OCI-LY7 (cell line): Measurements from ENCODE around the gene COX19. TPM values are rescaled to one million over a fixed set of nuclear protein-coding genes. Genes with fewer than 3 reads are reported as not detected.

Experiments used
- BruUV-seq: library from RNA; stranded (reverse); fragments of 400-500 nt; replicated peaks from 2 replicates; lab custom pipeline; 2021; lab: Mats Ljungman, UMichigan
- CTCF ChIA-PET: fragments of 300-600 bp; sonication (Branson Sonifier 250); formaldehyde crosslinking; loops from one replicate; lab custom pipeline; 2022; ENCODE audit warnings: antibody characterized with exemption; ENCODE audit not compliant: unreplicated experiment; lab: Charles Lee
- POLR2A ChIA-PET: fragments of 300-600 bp; sonication (Branson Sonifier 250); formaldehyde crosslinking; loops from one replicate; lab custom pipeline; 2022; ENCODE audit warnings: antibody characterized with exemption; lab: Charles Lee
- DNase-seq: peaks from one replicate; pipeline ENCODE4 v3.0.0-alpha.2; 2015; ENCODE audit warnings: low spot score
- H2AFZ ChIP-seq: fragments of 200-600 bp; sonication (generic), shearing (Covaris generic); 2 replicates; pipeline ENCODE4 v1.6.1; 2014; ENCODE audit warnings: mild to moderate bottlenecking, antibody characterized with exemption, low read length, moderate library complexity
- H3K27ac ChIP-seq: fragments of 200-600 bp; sonication (generic); 2 replicates; pipeline ENCODE4 v1.5.1; 2014; ENCODE audit warnings: mixed run types, low read depth, mild to moderate bottlenecking, moderate library complexity, low read length, inconsistent platforms; ENCODE audit not compliant: poor library complexity, severe bottlenecking
- H3K36me3 ChIP-seq: fragments of 200-600 bp; sonication (generic); 2 replicates; pipeline ENCODE4 v1.6.1; 2014; ENCODE audit warnings: mild to moderate bottlenecking, antibody characterized with exemption, low read length, moderate library complexity, mixed read lengths; ENCODE audit not compliant: insufficient read depth
- H3K4me1 ChIP-seq: fragments of 200-600 bp; sonication (generic); 2 replicates; pipeline ENCODE4 v1.5.1; 2014; ENCODE audit warnings: mild to moderate bottlenecking, low read length; ENCODE audit not compliant: insufficient read depth, poor library complexity, severe bottlenecking
- H3K4me2 ChIP-seq: fragments of 200-600 bp; sonication (generic); 2 replicates; pipeline ENCODE4 v1.6.1; 2014; ENCODE audit warnings: mild to moderate bottlenecking, low read length
- H3K4me3 ChIP-seq: fragments of 200-600 bp; sonication (generic); 2 replicates; pipeline ENCODE4 v1.5.1; 2014; ENCODE audit warnings: mild to moderate bottlenecking, low read depth, low read length; ENCODE audit not compliant: poor library complexity, severe bottlenecking
- H3K79me2 ChIP-seq: fragments of 200-600 bp; sonication (generic); 2 replicates; pipeline ENCODE4 v1.6.1; 2016; ENCODE audit warnings: low read depth, mild to moderate bottlenecking, low read length, moderate library complexity, mixed read lengths; ENCODE audit not compliant: insufficient read depth
- H3K9me2 ChIP-seq: fragments of 200-600 bp; sonication (generic); 2 replicates; pipeline ENCODE4 v1.6.1; 2016; ENCODE audit warnings: mild to moderate bottlenecking, low read length, mixed read lengths; ENCODE audit not compliant: insufficient read depth
- H3K9me3 ChIP-seq: fragments of 200-600 bp; sonication (generic); 2 replicates; pipeline ENCODE4 v1.6.1; 2014; ENCODE audit warnings: mild to moderate bottlenecking, mixed run types, low read length, mixed read lengths
- H4K20me1 ChIP-seq: fragments of 200-600 bp; sonication (generic); 2 replicates; pipeline ENCODE4 v1.6.1; 2014; ENCODE audit warnings: mild to moderate bottlenecking, antibody characterized with exemption, low read length, moderate library complexity, mixed read lengths; ENCODE audit not compliant: insufficient read depth
- CTCF ChIP-seq: fragments of 200-600 bp; sonication (generic); conservative IDR thresholded peaks from 2 replicates; pipeline ENCODE4 v1.5.1; 2014; ENCODE audit warnings: mild to moderate bottlenecking, antibody characterized with exemption, low read length, moderate library complexity, mixed read lengths
- EZH2phosphoT487 ChIP-seq: fragments of 200-600 bp; sonication (generic); IDR thresholded peaks from 2 replicates; pipeline ENCODE4 v1.6.1; 2018; ENCODE audit warnings: low read depth, borderline replicate concordance, mild to moderate bottlenecking, mixed run types, antibody characterized with exemption, low read length, moderate library complexity, mixed read lengths
- intact Hi-C: fragments of 100-400 bp; cut with micrococcal nuclease; formaldehyde crosslinking; loops from one replicate; pipeline ENCODE4 v1.10.0; 2022; ENCODE audit not compliant: unreplicated experiment
- microRNA-seq: library from miRNA; unstranded; fragments of <30 nt; microRNA quantifications from one replicate; pipeline ENCODE4 v1.2.0, GENCODE V29; 2022; ENCODE audit warnings: borderline replicate concordance
- small RNA-seq: library from RNA; depleted of rRNA; stranded (forward); fragments of <200 nt; gene quantifications from one replicate; pipeline ENCODE3, GENCODE V24; 2014
- total RNA-seq, 2 experiments: library from RNA; depleted of rRNA in 1 of 2; stranded (reverse); fragments of >200 nt in 1 of 2; shearing (Covaris generic) in 1 of 2; gene quantifications; 2 replicates each; pipeline ENCODE4 v1.2.3, GENCODE V29; 2014 to 2022

Gene COX19
- total RNA-seq, 2 experiments from 2014 or later = 23.2 to 43.1 TPM

- CTCF ChIA-PET = no interaction called here
- BruUV-seq = no TSS peak
- H3K36me3 ChIP-seq = no peaks in the 10 kb centered on the region
- no peak overlapping the region for H3K27ac ChIP-seq
- intact Hi-C loops = no loop called here
- H4K20me1 ChIP-seq = no peaks in the 10 kb centered on the region
- no peaks in the 10 kb centered on the region for H3K9me3 ChIP-seq
- no peak for DNase-seq
- no peak overlapping the region for H2AFZ ChIP-seq
- POLR2A ChIA-PET = no interaction called here
- no peak overlapping the region for H3K4me3 ChIP-seq
- H3K4me1 ChIP-seq = peaks cover 9% of the 10 kb centered on the region
- no peaks in the 10 kb centered on the region for H3K79me2 ChIP-seq
- H3K4me2 ChIP-seq = no peak overlapping the region
- no peaks in the 10 kb centered on the region for H3K9me2 ChIP-seq
- TF ChIP-seq CTCF = no peak
- TF ChIP-seq EZH2phosphoT487 = no peak
Observed at GRCh38 chr7:917255-918117, 57.9 kb downstream of the COX19 start.

- H3K36me3 ChIP-seq = no peaks in the 10 kb centered on the region
- intact Hi-C loops = no loop called here
- no peak for TF ChIP-seq EZH2phosphoT487
- no peak for TF ChIP-seq CTCF
- no peak overlapping the region for H3K4me3 ChIP-seq
- CTCF ChIA-PET = no interaction called here
- H3K9me2 ChIP-seq = no peaks in the 10 kb centered on the region
- no peaks in the 10 kb centered on the region for H3K79me2 ChIP-seq
- no peaks in the 10 kb centered on the region for H3K4me1 ChIP-seq
- BruUV-seq = no TSS peak
- no peak overlapping the region for H3K27ac ChIP-seq
- H3K4me2 ChIP-seq = no peak overlapping the region
- H2AFZ ChIP-seq = no peak overlapping the region
- POLR2A ChIA-PET = no interaction called here
- no peaks in the 10 kb centered on the region for H4K20me1 ChIP-seq
- no peaks in the 10 kb centered on the region for H3K9me3 ChIP-seq
- no peak for DNase-seq
Observed at GRCh38 chr7:916291-916941, 58.9 kb downstream of the COX19 start.

Small RNA genes lying within 50 kb of the gene (microRNA-seq; reads per million reads assigned to microRNA genes)
- gene MIR339 = 11,231 reads per million, percentile 95 among the genes with 10 or more reads in this experiment

Small RNA genes lying within 50 kb of the gene (small RNA-seq; reads per million reads assigned to genes)
- 11.1 reads per million, percentile 96 among the genes with 10 or more reads in this experiment for gene MIR339

Other genes with a start within 250 kb of the COX19 start
- 36.2 and 42.6 TPM in 2 replicates for gene DNAAF5, start 248.8 kb downstream of the COX19 start, total RNA-seq (2014; rRNA removed; shearing (Covaris generic))
- 47.6 and 58.5 TPM in 2 replicates for gene DNAAF5, start 248.8 kb downstream of the COX19 start, total RNA-seq (2022)
- gene PRKAR1B, start 248.3 kb downstream of the COX19 start, total RNA-seq (2014; rRNA removed; shearing (Covaris generic)) = 18.3 and 22.5 TPM in 2 replicates
- 30.9 and 41.6 TPM in 2 replicates for gene PRKAR1B, start 248.3 kb downstream of the COX19 start, total RNA-seq (2022)
- gene SUN1, start 143.1 kb downstream of the COX19 start, total RNA-seq (2014; rRNA removed; shearing (Covaris generic)) = 78.5 and 105 TPM in 2 replicates
- 83.4 and 84.2 TPM in 2 replicates for gene SUN1, start 143.1 kb downstream of the COX19 start, total RNA-seq (2022)
- 46.3 and 54.4 TPM in 2 replicates for gene GET4, start 99.0 kb downstream of the COX19 start, total RNA-seq (2014; rRNA removed; shearing (Covaris generic))
- 51.1 and 54.5 TPM in 2 replicates for gene GET4, start 99.0 kb downstream of the COX19 start, total RNA-seq (2022)
- 0.41 and 2.4 TPM in 2 replicates for gene ADAP1, start 20.9 kb downstream of the COX19 start, total RNA-seq (2014; rRNA removed; shearing (Covaris generic))
- 7.0 and 7.7 TPM in 2 replicates for gene ADAP1, start 20.9 kb downstream of the COX19 start, total RNA-seq (2022)
- gene CYP2W1, start 7.6 kb upstream of the COX19 start, total RNA-seq (2014; rRNA removed; shearing (Covaris generic)) = 0.31 TPM in 1 of 2 replicates, not detected in the other
- 1.3 and 1.5 TPM in 2 replicates for gene CYP2W1, start 7.6 kb upstream of the COX19 start, total RNA-seq (2022)
- gene GPR146, start 69.0 kb upstream of the COX19 start, total RNA-seq (2014; rRNA removed; shearing (Covaris generic)) = 0.62 and 0.95 TPM in 2 replicates
- gene GPR146, start 69.0 kb upstream of the COX19 start, total RNA-seq (2022) = 0.77 and 3.3 TPM in 2 replicates
- 22.9 and 34.9 TPM in 2 replicates for gene GPER1, start 112.6 kb upstream of the COX19 start, total RNA-seq (2014; rRNA removed; shearing (Covaris generic))
- gene GPER1, start 112.6 kb upstream of the COX19 start, total RNA-seq (2022) = 44.7 and 75.9 TPM in 2 replicates
- 20.2 and 22.9 TPM in 2 replicates for gene ZFAND2A, start 184.6 kb upstream of the COX19 start, total RNA-seq (2014; rRNA removed; shearing (Covaris generic))
- gene ZFAND2A, start 184.6 kb upstream of the COX19 start, total RNA-seq (2022) = 20.4 and 24.8 TPM in 2 replicates